Panc1 (cell line): Measurements from ENCODE around the gene DOCK1.

Experiments
- REST ChIP-seq, 2 experiments: IDR thresholded peaks; 2 replicates each; pipeline ENCODE4 v1.6.1; 2011 to 2012; ENCODE audit warnings: low read depth in 2 of 2, control low read depth in 1 of 2, low read length in 1 of 2, mild to moderate bottlenecking in 1 of 2, moderate library complexity in 1 of 2; ENCODE audit not compliant: insufficient read depth in 1 of 2
- TCF7L2 ChIP-seq: IDR thresholded peaks from 2 replicates; pipeline ENCODE4 v1.6.1; 2011; ENCODE audit warnings: mild to moderate bottlenecking, low read depth, low read length, inconsistent platforms
- TF ChIP-seq, protein P1 (sequence below): fragments of 450-650 bp; IDR thresholded peaks from 2 replicates; pipeline ENCODE4 v1.5.1; 2017; ENCODE audit warnings: mild to moderate bottlenecking

DNA sequence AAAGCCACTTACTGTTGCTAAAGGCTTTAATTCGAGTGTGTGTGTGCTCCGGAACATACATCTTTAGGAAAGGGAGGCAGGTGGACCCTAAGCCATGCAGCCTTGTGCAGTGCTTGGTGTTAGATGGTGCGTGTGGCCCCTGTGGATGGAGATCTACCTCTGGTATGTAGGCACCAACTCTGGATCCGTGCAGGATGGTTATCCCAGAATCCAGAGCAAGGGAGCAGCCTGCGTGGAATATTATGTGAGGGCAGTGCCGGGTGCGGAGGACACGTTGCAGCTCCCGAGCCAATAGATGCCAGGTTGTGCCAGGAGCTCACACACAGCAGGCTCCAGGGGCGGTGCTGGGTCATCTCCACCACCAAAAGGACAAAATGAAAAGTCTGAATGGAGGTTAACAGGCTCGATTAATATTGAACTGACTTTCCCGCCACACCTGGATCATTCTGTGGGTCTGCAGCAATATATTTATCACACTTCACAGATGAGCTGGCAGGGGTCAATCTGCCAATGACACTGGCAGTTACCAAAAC is 500.9 kb downstream of the DOCK1 start:
- TF ChIP-seq, protein P1, sequence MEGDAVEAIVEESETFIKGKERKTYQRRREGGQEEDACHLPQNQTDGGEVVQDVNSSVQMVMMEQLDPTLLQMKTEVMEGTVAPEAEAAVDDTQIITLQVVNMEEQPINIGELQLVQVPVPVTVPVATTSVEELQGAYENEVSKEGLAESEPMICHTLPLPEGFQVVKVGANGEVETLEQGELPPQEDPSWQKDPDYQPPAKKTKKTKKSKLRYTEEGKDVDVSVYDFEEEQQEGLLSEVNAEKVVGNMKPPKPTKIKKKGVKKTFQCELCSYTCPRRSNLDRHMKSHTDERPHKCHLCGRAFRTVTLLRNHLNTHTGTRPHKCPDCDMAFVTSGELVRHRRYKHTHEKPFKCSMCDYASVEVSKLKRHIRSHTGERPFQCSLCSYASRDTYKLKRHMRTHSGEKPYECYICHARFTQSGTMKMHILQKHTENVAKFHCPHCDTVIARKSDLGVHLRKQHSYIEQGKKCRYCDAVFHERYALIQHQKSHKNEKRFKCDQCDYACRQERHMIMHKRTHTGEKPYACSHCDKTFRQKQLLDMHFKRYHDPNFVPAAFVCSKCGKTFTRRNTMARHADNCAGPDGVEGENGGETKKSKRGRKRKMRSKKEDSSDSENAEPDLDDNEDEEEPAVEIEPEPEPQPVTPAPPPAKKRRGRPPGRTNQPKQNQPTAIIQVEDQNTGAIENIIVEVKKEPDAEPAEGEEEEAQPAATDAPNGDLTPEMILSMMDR = no peak
- TF ChIP-seq TCF7L2 (no peak), REST (IDR thresholded peaks at IDR 0.05; ENCODE audit: insufficient read depth in 1 of 2, low read depth in 2 of 2, low read length in 1 of 2) (no peak)
